ENCODE results near the gene DLGAP4.
A peak's percentile ranks its signal among the peaks of the same experiment; 100 is the strongest.

DNA sequence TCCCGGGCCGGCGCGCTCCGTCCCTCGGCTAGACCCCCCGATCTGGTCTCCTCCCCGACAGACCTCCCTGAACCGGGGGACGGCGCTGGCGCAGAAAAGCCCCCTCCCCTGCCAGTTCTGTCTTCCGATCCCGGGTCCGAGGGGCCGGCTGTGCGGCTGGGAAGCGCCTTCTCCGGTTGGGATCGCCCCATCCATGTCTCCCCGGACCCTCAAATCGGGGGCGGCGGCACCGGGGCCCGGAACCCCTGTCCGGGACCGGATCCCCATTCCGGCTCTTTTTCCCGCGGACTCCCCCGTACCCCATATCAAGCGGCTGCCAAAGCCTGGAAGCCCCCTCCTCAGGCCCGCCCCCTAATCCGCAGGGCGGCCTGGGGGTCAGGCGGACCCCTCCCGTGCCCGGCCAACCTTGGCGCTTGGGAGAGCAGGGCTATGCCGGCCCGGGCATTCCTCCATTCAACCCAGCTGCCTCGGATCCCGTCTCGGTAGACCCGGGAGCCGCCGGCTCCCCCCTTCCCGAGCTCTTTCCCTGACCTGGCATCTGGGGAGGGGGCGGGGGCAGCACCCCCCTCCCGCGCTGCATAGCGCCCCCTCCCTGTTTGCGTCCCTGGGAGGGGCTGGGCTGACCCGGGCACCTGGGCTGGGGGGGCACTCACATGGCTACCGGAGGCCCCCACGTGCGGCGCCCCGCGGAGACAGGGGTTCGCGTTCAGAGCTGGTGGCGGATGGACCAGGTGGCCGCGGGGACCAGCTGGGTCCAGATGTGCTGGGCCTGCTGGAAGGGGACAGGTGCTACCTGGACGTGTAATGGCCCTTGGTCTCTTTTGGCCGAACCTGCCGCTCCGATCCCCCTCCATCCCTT lies 643 bp downstream of the DLGAP4 start:
- TF ChIP-seq, protein P1, sequence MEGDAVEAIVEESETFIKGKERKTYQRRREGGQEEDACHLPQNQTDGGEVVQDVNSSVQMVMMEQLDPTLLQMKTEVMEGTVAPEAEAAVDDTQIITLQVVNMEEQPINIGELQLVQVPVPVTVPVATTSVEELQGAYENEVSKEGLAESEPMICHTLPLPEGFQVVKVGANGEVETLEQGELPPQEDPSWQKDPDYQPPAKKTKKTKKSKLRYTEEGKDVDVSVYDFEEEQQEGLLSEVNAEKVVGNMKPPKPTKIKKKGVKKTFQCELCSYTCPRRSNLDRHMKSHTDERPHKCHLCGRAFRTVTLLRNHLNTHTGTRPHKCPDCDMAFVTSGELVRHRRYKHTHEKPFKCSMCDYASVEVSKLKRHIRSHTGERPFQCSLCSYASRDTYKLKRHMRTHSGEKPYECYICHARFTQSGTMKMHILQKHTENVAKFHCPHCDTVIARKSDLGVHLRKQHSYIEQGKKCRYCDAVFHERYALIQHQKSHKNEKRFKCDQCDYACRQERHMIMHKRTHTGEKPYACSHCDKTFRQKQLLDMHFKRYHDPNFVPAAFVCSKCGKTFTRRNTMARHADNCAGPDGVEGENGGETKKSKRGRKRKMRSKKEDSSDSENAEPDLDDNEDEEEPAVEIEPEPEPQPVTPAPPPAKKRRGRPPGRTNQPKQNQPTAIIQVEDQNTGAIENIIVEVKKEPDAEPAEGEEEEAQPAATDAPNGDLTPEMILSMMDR (conservative IDR thresholded peaks at IDR 0.05; ENCODE audit: low read depth, low read length): no peak
- peak; percentile 36 for TF ChIP-seq EZH2 (IDR thresholded peaks at IDR 0.05; ENCODE audit: borderline replicate concordance, low read depth, low read length, poor library complexity, severe bottlenecking)

Measured in A673 (cell line).